Globus pallidus (tissue), 1 donor: ENCODE measurements around the gene TMEM107.

ENCODE experiments used
- DNase-seq: peaks from one replicate; pipeline ENCODE4 v3.0.0-alpha.2; 2015; ENCODE audit warnings: low spot score

Gene TMEM107

GRCh38 chr17:8137645-8138373, 38.4 kb downstream of the TMEM107 start:
- DNase-seq: no peak

DNA sequence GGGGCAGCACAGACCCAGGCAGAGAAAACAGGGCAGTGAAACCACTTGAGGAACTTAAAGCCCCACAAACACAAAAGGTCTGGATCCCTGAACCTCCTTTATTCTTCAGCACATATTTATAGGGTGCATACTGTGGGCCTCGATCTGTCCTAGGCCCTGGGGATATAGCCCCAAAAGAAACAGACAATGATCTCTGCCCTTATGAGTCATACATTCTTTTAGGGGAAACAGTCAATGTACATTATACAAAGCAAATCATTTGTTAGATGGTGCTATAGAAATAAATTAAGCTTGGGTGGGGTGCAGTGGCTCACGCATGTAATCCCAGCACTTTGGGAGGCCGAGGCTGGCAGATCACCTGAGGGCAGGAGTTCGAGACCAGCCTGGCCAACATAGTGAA, 42.2 kb downstream of the TMEM107 start:
- no peak for DNase-seq

GRCh38 chr17:8133399-8133798, 42.8 kb downstream of the TMEM107 start:
- no peak for DNase-seq

GRCh38 chr17:8131844-8132441, 44.2 kb downstream of the TMEM107 start:
- DNase-seq: no peak

DNA sequence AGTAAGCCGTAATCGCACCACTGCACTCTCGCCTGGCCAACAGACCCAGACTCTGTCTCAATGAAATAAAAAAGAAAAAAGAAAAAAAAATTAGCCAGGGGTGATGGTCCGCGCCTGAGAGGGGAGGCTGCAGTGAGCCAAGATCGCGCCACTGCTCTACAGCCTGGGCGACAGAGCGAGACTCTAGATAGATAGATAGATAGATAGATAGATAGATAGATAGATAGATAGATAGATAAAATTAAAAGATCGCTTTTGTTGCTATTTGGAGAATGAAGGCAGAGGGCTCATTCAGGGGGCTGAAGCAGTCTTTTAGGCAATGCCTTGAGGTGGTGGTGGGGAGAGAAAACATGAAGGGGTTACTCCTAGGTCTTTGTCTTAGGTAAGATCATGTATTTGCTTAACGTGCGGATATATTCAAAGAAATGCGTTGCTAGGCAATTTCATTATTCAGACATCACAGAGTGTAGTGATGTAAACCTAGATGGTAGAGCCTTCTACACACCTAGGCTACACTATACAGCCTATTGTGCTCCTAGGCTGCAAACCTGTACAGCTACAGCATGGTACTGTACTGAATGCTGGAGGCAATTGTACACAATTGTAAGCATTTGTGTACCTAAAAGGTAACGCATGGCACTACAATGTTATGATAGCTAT, 47.9 kb downstream of the TMEM107 start:
- DNase-seq: no peak

GRCh38 chr17:8126491-8127066, 49.6 kb downstream of the TMEM107 start:
- no peak for DNase-seq

- no peak for DNase-seq
Observed at GRCh38 chr17:8125947-8126490, 50.2 kb downstream of the TMEM107 start.

- DNase-seq: peak; percentile 77
Observed at GRCh38 chr17:8125154-8125946, 50.8 kb downstream of the TMEM107 start.

DNA sequence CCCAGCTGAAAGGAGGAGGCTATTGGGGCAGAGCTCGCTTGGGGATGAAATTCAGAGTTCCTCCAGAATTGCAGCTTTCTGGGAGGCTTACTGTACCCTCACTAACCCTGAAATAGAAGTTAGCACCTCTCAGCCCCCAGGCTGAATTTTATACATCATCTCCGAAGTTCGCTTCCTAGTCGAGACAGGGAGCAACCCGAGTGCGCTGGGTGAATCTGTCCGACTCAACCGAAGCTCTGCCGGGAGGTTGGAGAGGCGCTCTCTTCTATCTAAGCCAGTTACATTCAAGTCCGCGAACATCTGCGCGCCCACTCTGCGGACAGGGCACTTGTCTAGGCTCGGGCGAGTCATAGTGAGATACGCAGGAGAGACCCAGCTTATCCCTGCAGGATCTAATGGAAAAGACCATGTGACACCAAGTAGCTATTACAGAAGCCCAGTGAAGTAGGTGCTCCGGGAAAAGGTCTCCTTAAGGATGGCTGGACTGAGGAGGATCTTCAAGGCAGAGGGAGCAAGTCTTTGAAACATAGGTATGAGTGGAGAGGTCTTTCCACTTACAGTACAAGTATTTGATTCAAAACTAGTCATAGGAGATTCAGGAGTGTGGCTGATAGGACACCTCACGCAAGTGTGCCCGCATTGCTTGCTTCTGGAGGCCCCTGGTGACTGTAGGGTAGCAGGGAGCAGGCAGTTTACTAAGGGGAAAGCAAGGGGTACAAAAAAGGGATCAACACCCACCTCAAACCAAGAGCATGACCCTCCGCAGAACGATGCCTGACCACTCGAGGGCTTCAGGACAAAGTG, 51.6 kb downstream of the TMEM107 start:
- no peak for DNase-seq

GRCh38 chr17:8123695-8124349, 52.4 kb downstream of the TMEM107 start, which contains the start of gene HES7:
Gene HES7 (minus strand): TSS chr17:8124106. CDS start chr17:8124084, 22 bp downstream.
- DNase-seq: no peak

DNA sequence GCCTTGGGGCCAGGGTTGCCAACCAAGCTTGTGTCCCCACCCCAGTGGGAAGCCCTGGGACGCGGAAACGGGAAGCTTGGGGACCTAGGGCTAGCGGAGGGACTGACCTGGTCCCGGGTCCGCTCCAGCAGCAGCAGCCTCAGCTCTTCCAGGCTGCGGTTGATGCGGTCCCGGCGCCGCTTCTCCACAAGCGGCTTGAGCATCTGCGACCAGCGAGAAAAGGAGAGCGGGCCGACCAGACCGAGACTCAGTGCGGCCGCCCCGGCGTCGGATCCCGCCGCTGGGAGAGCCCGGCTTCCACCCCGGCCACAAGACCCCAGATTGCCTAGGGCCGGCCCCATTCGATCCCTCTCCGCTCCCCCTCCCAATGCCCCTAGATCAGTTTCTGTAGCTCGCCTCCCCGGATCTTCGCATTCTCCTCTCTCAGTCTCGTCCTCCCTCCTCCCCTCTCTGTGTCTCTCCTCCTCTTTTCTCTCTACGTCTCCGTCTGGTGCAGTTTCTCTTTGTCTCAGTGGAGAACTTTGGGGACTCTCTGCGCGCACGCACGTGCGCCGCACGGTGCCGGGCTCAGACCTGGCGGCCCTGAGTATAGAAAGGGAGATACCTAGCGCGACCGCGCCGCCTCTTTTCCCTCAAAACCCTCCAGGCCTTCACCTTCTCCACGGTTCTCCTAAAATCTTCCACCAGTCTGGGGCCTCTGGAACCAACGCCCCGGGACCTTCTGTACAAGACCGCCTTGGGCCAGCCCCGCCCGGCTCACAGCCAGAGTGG, 53.1 kb downstream of the TMEM107 start:
- no peak for DNase-seq
